Spleen (tissue), 11 donors: ENCODE measurements around the gene SERPINH1. TPM values are rescaled to one million over a fixed set of nuclear protein-coding genes. Genes with fewer than 3 reads are reported as not detected.

Experiments
- DNase-seq: peaks from one replicate; pipeline ENCODE4 v3.0.0-alpha.2; 2020
- H3K27ac ChIP-seq, 8 donors: fragments of 200-600 bp; sonication (generic) in 7 of 8; 1 replicate in 4 of 8; 2 replicates in 4 of 8; pipeline versions ENCODE4 v1.5.0 to v1.8.0; 2016 to 2021; ENCODE audit warnings: inconsistent platforms in 4 of 8, mild to moderate bottlenecking in 4 of 8, moderate library complexity in 1 of 8
- H3K27me3 ChIP-seq, 7 donors: fragments of 200-600 bp; sonication (generic) in 6 of 7; replicated peaks in 1 of 7; 1 replicate in 4 of 7; 2 replicates in 3 of 7; pipeline versions ENCODE4 v1.5.0 to v1.8.0; 2016 to 2021; ENCODE audit warnings: inconsistent platforms in 3 of 7, mild to moderate bottlenecking in 1 of 7
- H3K36me3 ChIP-seq, 6 donors: fragments of 200-600 bp; sonication (generic) in 5 of 6; 1 replicate in 4 of 6; 2 replicates in 2 of 6; pipeline versions ENCODE4 v1.5.0 to v1.8.0; 2016 to 2021; ENCODE audit warnings: inconsistent platforms in 2 of 6
- H3K4me1 ChIP-seq, 6 donors: fragments of 200-600 bp; sonication (generic) in 5 of 6; 1 replicate in 3 of 6; 2 replicates in 3 of 6; pipeline versions ENCODE4 v1.5.0 to v1.8.0; 2016 to 2021; ENCODE audit warnings: inconsistent platforms in 3 of 6
- H3K4me3 ChIP-seq, 8 donors: fragments of 200-600 bp; sonication (generic) in 7 of 8; 1 replicate in 4 of 8; 2 replicates in 4 of 8; pipeline versions ENCODE4 v1.5.0 to v1.8.0; 2016 to 2021; ENCODE audit warnings: inconsistent platforms in 4 of 8, mild to moderate bottlenecking in 4 of 8, moderate library complexity in 2 of 8
- H3K9me3 ChIP-seq, 8 donors: fragments of 200-600 bp; sonication (generic) in 7 of 8; 1 replicate in 4 of 8; 2 replicates in 4 of 8; pipeline versions ENCODE4 v1.5.0 to v1.8.0; 2016 to 2021; ENCODE audit warnings: inconsistent platforms in 4 of 8
- POLR2A ChIP-seq, 3 donors: fragments of 450-650 bp; IDR thresholded peaks; one replicate each; pipeline ENCODE4 v1.5.1; 2017; ENCODE audit warnings: antibody characterized with exemption in 3 of 3, mild to moderate bottlenecking in 1 of 3
- POLR2AphosphoS5 ChIP-seq, 3 donors: sonication (generic); formaldehyde crosslinking; IDR thresholded peaks; one replicate each; pipeline ENCODE4 v1.5.1; 2017; ENCODE audit warnings: antibody characterized with exemption in 3 of 3
- WGBS, 5 donors: extraction: QIAGEN DNeasy Blood & Tissue Kit in 3 of 5; methylation state at CpG; one replicate each; pipeline versions ENCODE4 v1.1.5 to v1.1.7; 2013 to 2018; 5-methylcytosine and 5-hydroxymethylcytosine counted together
- intact Hi-C: fragments of 100-400 bp; cut with DNase I; formaldehyde crosslinking; loops from one replicate; pipeline ENCODE4 v1.15.0; 2023; ENCODE audit warnings: low total_unique reads
- polyA plus RNA-seq, 3 donors: library from polyadenylated mRNA; stranded (reverse); fragments of 200-250 nt; gene quantifications; one replicate each; pipeline ENCODE4 v1.2.1, GENCODE V29; 2013
- total RNA-seq, 7 donors: library from RNA; depleted of rRNA in 3 of 7; stranded (reverse); fragments of >200 nt in 3 of 7; fragmentation: NEBNext Ultra II Directional in 4 of 7; extraction: Animal tissue kit (Norgen Biotek cat#: 25700) in 4 of 7; gene quantifications; one replicate each; pipeline versions ENCODE4 v1.1.0 to v1.2.1, GENCODE V29; 2016 to 2021
- TF ChIP-seq, protein P1 (sequence below), 11 experiments: fragments of 200-600 bp in 7 of 11; fragments of 450-650 bp in 4 of 11; sonication (generic) in 4 of 11; IDR thresholded peaks in 8 of 11; conservative IDR thresholded peaks in 3 of 11; 1 replicate in 7 of 11; 2 replicates in 4 of 11; pipeline versions ENCODE4 v1.4.0 to v1.8.0; 2016 to 2021; ENCODE audit warnings: antibody characterized with exemption in 11 of 11, inconsistent platforms in 4 of 11, mild to moderate bottlenecking in 1 of 11
- donor health status: healthy with polysubstance abuse.
- donor health status: DM: no; HTN: no; CAD: no; lungs with moderate emphysema.
- donor health status: DM: no; HTN: no; CAD: no.
- donor health status: Bipolar disorder and iron deficiency.
- donor health status: healthy.
- donor health status: DM: no; HTN: no; CAD: no.
- donor health status: DM: yes; HTN: yes; CAD: no.

The SERPINH1 gene
- total and polyA plus RNA-seq, 10 donors, result 19.0 to 145 (median 69.4) TPM

DNA sequence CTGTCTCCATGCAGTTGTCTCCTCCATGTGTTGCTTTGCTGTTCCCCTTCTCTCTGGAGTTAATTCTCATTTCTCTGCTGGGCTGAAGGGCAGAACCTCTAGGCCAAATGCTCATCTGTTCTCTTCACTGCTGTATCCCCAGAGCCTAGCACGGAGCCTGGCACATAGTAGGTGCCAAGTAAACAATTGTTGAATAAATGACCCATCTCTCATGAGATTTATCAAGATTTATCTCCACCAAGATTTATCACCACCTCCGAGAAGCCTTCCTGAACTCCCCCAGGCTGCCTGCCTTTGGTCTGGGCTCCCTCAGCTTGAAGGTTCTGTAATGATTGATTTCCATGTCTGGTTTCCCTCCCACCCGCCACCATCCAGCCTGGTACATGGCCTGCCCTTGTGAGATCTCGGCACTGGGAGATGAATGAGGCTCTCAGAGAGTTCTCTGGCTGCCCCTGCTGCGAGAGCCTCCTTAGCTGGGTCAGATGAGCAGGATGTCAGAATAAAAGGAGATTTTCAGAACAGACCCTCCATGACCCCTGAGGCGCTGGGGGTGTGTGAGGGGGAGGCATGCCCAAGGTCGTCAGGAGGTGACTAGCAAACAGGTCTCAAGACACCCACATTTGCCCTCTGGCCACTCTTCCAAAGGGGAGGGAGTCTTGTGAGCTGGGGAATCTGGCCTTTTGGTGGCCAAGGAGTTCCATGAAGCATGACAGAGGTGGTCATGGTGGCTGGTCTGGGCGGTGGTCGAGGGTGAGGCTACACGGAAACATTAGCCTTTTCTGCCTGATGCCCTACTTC lies 33.9 kb upstream of the SERPINH1 start:
- Histone ChIP-seq H3K27ac (no peak overlapping the region), H3K4me3 (no peak overlapping the region), H3K4me1 (peaks cover 6 to 61% (median 37%) of the 10 kb centered on the region in 6 donors), H3K27me3 (peaks cover 0 to 29% (median 5%) of the 10 kb centered on the region in 7 donors), H3K36me3 (no peaks in the 10 kb centered on the region), H3K9me3 (no peaks in the 10 kb centered on the region)
- intact Hi-C loops, result no loop called here
- TF ChIP-seq POLR2AphosphoS5 (IDR thresholded peaks at IDR 0.05) (no peak), POLR2A (IDR thresholded peaks at IDR 0.05) (no peak)
- TF ChIP-seq, protein P1, sequence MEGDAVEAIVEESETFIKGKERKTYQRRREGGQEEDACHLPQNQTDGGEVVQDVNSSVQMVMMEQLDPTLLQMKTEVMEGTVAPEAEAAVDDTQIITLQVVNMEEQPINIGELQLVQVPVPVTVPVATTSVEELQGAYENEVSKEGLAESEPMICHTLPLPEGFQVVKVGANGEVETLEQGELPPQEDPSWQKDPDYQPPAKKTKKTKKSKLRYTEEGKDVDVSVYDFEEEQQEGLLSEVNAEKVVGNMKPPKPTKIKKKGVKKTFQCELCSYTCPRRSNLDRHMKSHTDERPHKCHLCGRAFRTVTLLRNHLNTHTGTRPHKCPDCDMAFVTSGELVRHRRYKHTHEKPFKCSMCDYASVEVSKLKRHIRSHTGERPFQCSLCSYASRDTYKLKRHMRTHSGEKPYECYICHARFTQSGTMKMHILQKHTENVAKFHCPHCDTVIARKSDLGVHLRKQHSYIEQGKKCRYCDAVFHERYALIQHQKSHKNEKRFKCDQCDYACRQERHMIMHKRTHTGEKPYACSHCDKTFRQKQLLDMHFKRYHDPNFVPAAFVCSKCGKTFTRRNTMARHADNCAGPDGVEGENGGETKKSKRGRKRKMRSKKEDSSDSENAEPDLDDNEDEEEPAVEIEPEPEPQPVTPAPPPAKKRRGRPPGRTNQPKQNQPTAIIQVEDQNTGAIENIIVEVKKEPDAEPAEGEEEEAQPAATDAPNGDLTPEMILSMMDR (IDR thresholded peaks at IDR 0.05 in 8 of 11, conservative IDR thresholded peaks at IDR 0.05 in 3 of 11), result no peak
- DNase-seq, result no peak
- WGBS, 5 donors, result 58 to 70% (median 66%) methylated on average over 9 to 10 of the region's 10 CpGs

DNA sequence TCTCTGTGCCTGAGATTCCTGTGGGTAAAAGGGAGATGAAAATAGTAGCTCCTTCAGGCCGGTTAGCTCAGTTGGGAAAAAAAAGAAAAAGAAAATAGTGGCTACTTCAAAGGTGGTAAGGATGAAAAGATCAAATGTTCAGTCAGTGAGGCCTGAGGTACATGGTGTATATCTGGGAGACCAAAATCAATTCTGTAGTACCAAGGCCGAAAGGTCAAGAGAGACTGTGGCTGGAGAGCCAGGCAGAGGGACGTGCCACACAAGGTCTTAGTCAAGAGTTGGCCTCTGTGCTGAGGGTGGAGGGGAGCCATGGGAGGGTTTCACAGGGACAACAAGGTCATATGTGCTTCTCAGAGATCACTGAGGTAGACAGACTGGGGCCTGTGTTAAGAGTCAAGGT lies 31.5 kb upstream of the SERPINH1 start:
- H3K27ac ChIP-seq, result no peak overlapping the region
- H3K4me3 ChIP-seq, result no peak overlapping the region
- intact Hi-C loops, result loop anchor here (5.0 kb wide), 1 partner anchor 138 kb away; no protein-coding TSS in a partner anchor
- peaks cover 0 to 10% (median 0%) of the 10 kb centered on the region in 7 donors for H3K27me3 ChIP-seq
- WGBS, 5 donors, result 51 to 80% (median 56%) methylated on average over 3 of the region's 3 CpGs
- H3K9me3 ChIP-seq, result no peaks in the 10 kb centered on the region
- DNase-seq, result no peak
- no peaks in the 10 kb centered on the region for H3K36me3 ChIP-seq
- peaks cover 7 to 60% (median 30%) of the 10 kb centered on the region in 6 donors for H3K4me1 ChIP-seq
- no peak for TF ChIP-seq POLR2AphosphoS5 (IDR thresholded peaks at IDR 0.05)
- no peak for TF ChIP-seq POLR2A (IDR thresholded peaks at IDR 0.05)
- TF ChIP-seq, protein P1 (IDR thresholded peaks at IDR 0.05 in 8 of 11, conservative IDR thresholded peaks at IDR 0.05 in 3 of 11), result no peak

- no peaks in the 10 kb centered on the region for H3K9me3 ChIP-seq
- WGBS, 5 donors, result 77 to 89% (median 83%) methylated on average over 4 of the region's 4 CpGs
- intact Hi-C loops, result loop anchor here (5.0 kb wide), 1 partner anchor 139 kb away; no protein-coding TSS in a partner anchor
- no peaks in the 10 kb centered on the region for H3K36me3 ChIP-seq
- H3K27ac ChIP-seq, result no peak overlapping the region
- TF ChIP-seq POLR2A (IDR thresholded peaks at IDR 0.05), result no peak
- TF ChIP-seq, protein P1 (IDR thresholded peaks at IDR 0.05 in 8 of 11, conservative IDR thresholded peaks at IDR 0.05 in 3 of 11), result no peak
- no peak for TF ChIP-seq POLR2AphosphoS5 (IDR thresholded peaks at IDR 0.05)
- H3K27me3 ChIP-seq, result peaks cover 0 to 3% (median 0%) of the 10 kb centered on the region in 7 donors
- DNase-seq, result no peak
- peaks cover 7 to 63% (median 31%) of the 10 kb centered on the region in 6 donors for H3K4me1 ChIP-seq
- H3K4me3 ChIP-seq, result no peak overlapping the region
Observed at GRCh38 chr11:75531325-75531724, 30.7 kb upstream of the SERPINH1 start.
